Measurements from ENCODE around the gene CELA2B. TPM values are rescaled to one million over a fixed set of nuclear protein-coding genes. Genes with fewer than 3 reads are reported as not detected.

The CELA2B gene
- total and polyA plus RNA-seq, 7 donors, result 0.36 TPM; not detected in 6

- intact Hi-C loops (cut with DNase I), result loop anchor here in 1 of 2 donors (10.0 kb wide), 1 partner anchor 184 kb away; no protein-coding TSS in a partner anchor
- no peak for TF ChIP-seq CTCF (IDR thresholded peaks at IDR 0.05)
- Histone ChIP-seq H3K4me3 (no peak overlapping the region), H3K9me3 (no peaks in the 10 kb centered on the region), H3K4me1 (no peaks in the 10 kb centered on the region), H3K27me3 (ENCODE audit: insufficient read depth in 3 of 3, low read length in 2 of 3) (no peaks in the 10 kb centered on the region), H3K27ac (no peak overlapping the region), H3K36me3 (ENCODE audit: insufficient read depth in 1 of 2, low read depth in 1 of 2) (peaks cover 0 to 29% of the 10 kb centered on the region in 2 donors)
- 87 to 90% (median 87%) methylated on average over 12 of the region's 12 CpGs for WGBS, 3 donors
- DNase-seq (no peak), ATAC-seq (no peak)
These were observed 33.0 kb downstream of the CELA2B start for GRCh38 chr1:15508700-15509487.

- Histone ChIP-seq H3K9me3 (no peaks in the 10 kb centered on the region), H3K4me3 (no peak overlapping the region), H3K27me3 (ENCODE audit: insufficient read depth in 3 of 3, low read length in 2 of 3) (no peaks in the 10 kb centered on the region), H3K27ac (no peak overlapping the region), H3K4me1 (no peaks in the 10 kb centered on the region), H3K36me3 (ENCODE audit: insufficient read depth in 1 of 2, low read depth in 1 of 2) (peaks cover 0 to 24% of the 10 kb centered on the region in 2 donors)
- WGBS, 3 donors, result 84 to 87% (median 86%) methylated on average over 7 of the region's 7 CpGs
- no peak for TF ChIP-seq CTCF (IDR thresholded peaks at IDR 0.05)
- no peak for ATAC-seq
- no peak for DNase-seq
- intact Hi-C loops (cut with DNase I), result loop anchor here in 1 of 2 donors (10.0 kb wide), 1 partner anchor 185 kb away; no protein-coding TSS in a partner anchor
These were observed 33.7 kb downstream of the CELA2B start for GRCh38 chr1:15509586-15509985.

GRCh38 chr1:15510611-15511405 is 34.9 kb downstream of the CELA2B start:
- Histone ChIP-seq H3K27ac (no peak overlapping the region), H3K4me1 (no peaks in the 10 kb centered on the region), H3K27me3 (ENCODE audit: insufficient read depth in 3 of 3, low read length in 2 of 3) (no peaks in the 10 kb centered on the region), H3K36me3 (ENCODE audit: insufficient read depth in 1 of 2, low read depth in 1 of 2) (peaks cover 0 to 16% of the 10 kb centered on the region in 2 donors), H3K9me3 (no peaks in the 10 kb centered on the region), H3K4me3 (no peak overlapping the region)
- intact Hi-C loops (cut with DNase I), result no loop called here
- no peak for ATAC-seq
- WGBS, 3 donors, result 89% methylated on average over 8 of the region's 8 CpGs
- no peak for DNase-seq
- TF ChIP-seq CTCF (IDR thresholded peaks at IDR 0.05), result no peak

- ATAC-seq, result no peak
- intact Hi-C loops (cut with DNase I), result no loop called here
- 78 to 85% (median 83%) methylated on average over 4 of the region's 4 CpGs for WGBS, 3 donors
These were observed 37.3 kb downstream of the CELA2B start for GRCh38 chr1:15513192-15513591.

More at GRCh38 chr1:15513192-15513591, 37.3 kb downstream of the CELA2B start:
- Histone ChIP-seq H3K27me3 (ENCODE audit: insufficient read depth in 3 of 3, low read length in 2 of 3) (no peaks in the 10 kb centered on the region), H3K4me3 (no peak overlapping the region), H3K27ac (no peak overlapping the region), H3K9me3 (no peaks in the 10 kb centered on the region), H3K4me1 (no peaks in the 10 kb centered on the region), H3K36me3 (ENCODE audit: insufficient read depth in 1 of 2, low read depth in 1 of 2) (peaks cover 0 to 29% of the 10 kb centered on the region in 2 donors)
- TF ChIP-seq CTCF (IDR thresholded peaks at IDR 0.05), result no peak
- no peak for DNase-seq
